A549 (cell line): ENCODE results near the gene TUFM. TPM values are rescaled to one million over a fixed set of nuclear protein-coding genes. Genes with fewer than 3 reads are reported as not detected.

Experiments used
- ATAC-seq, 2 experiments: fragments of 200-7000 bp in 1 of 2; fragments of >200 bp in 1 of 2; cut with Nextera tagmentation in 1 of 2; cut with Tn5 transposase in 1 of 2; 3 replicates each; pipeline versions ENCODE4 v1.8.0 to v1.9.1; 2018 to 2020; ENCODE audit warnings: mild to moderate bottlenecking in 1 of 2, moderate library complexity in 1 of 2
- CTCF ChIA-PET: fragments of 300-600 bp; sonication (Branson Sonifier 250); formaldehyde crosslinking; extraction: SDS; loops from one replicate; lab custom pipeline; 2021; ENCODE audit warnings: antibody characterized with exemption, inconsistent platforms; lab: Yijun Ruan, JAX
- POLR2A ChIA-PET: fragments of 350-600 bp; formaldehyde crosslinking; extraction: SDS; loops from one replicate; lab custom pipeline; 2021; ENCODE audit warnings: antibody characterized with exemption, inconsistent platforms; lab: Yijun Ruan, JAX
- DNase-seq, 2 experiments: peaks; one replicate each; pipeline versions ENCODE4 v3.0.0 to v3.0.0-alpha.2; 2011 to 2016; ENCODE audit warnings: low read depth in 1 of 2, low spot score in 1 of 2
- FAIRE-seq: peaks from 2 replicates; lab custom pipeline; 2011; peaks lifted over from hg19 to GRCh38; lab: Jason Lieb, UNC
- H3K27ac ChIP-seq, 2 experiments: fragments of >200 bp; sonication (Bioruptor Twin); formaldehyde crosslinking; 3 replicates each; pipeline ENCODE4 v1.5.1; 2016 to 2017
- H3K4me1 ChIP-seq: fragments of >200 bp; sonication (Bioruptor Twin); formaldehyde crosslinking; 3 replicates; pipeline ENCODE4 v1.6.1; 2016
- H3K4me2 ChIP-seq: fragments of >200 bp; sonication (Bioruptor Twin); formaldehyde crosslinking; 3 replicates; pipeline ENCODE4 v1.6.1; 2016
- H3K4me3 ChIP-seq: fragments of >200 bp; sonication (Bioruptor Twin); formaldehyde crosslinking; 3 replicates; pipeline ENCODE4 v1.5.1; 2016
- H3K9me3 ChIP-seq: fragments of >200 bp; sonication (Bioruptor Twin); formaldehyde crosslinking; 3 replicates; pipeline ENCODE4 v1.6.1; 2016
- BCL3 ChIP-seq: fragments of >200 bp; sonication (Bioruptor Twin); formaldehyde crosslinking; IDR thresholded peaks from 3 replicates; pipeline ENCODE4 v1.6.1; 2016
- CBX2 ChIP-seq: fragments of 200-600 bp; sonication (generic); IDR thresholded peaks from 2 replicates; pipeline ENCODE4 v1.6.1; 2016; ENCODE audit warnings: low read depth, mild to moderate bottlenecking, borderline replicate concordance
- CEBPB ChIP-seq, 2 experiments: fragments of >200 bp in 1 of 2; sonication (Bioruptor Twin) in 1 of 2; formaldehyde crosslinking in 1 of 2; IDR thresholded peaks; 2 replicates each; pipeline ENCODE4 v1.6.1; 2012 to 2016
- CHD4 ChIP-seq: fragments of 200-600 bp; sonication (generic); IDR thresholded peaks from 2 replicates; pipeline ENCODE4 v1.6.1; 2016; ENCODE audit warnings: antibody characterized with exemption, mild to moderate bottlenecking, borderline replicate concordance
- EHF ChIP-seq: fragments of 250-450 bp; sonication (Bioruptor Pico); IDR thresholded peaks from 2 replicates; pipeline ENCODE4 v1.5.0; 2020; ENCODE audit warnings: mild to moderate bottlenecking
- EHMT2 ChIP-seq: fragments of 200-600 bp; sonication (generic); IDR thresholded peaks from 2 replicates; pipeline ENCODE4 v1.6.1; 2016; ENCODE audit warnings: antibody characterized with exemption, low read depth, mild to moderate bottlenecking, moderate library complexity
- ELK1 ChIP-seq: fragments of 150-350 bp; IDR thresholded peaks from 2 replicates; pipeline ENCODE4 v1.6.1; 2014; ENCODE audit warnings: low read depth, mild to moderate bottlenecking, low read length
- GATA3 ChIP-seq: IDR thresholded peaks from 2 replicates; pipeline ENCODE4 v1.6.1; 2012; ENCODE audit warnings: borderline replicate concordance
- HOXA7 ChIP-seq: fragments of 250-450 bp; sonication (Bioruptor Pico); IDR thresholded peaks from 2 replicates; pipeline ENCODE4 v1.5.0; 2020; ENCODE audit warnings: mild to moderate bottlenecking, moderate library complexity
- JUN ChIP-seq, 2 experiments: fragments of >200 bp; sonication (Bioruptor Twin); formaldehyde crosslinking; IDR thresholded peaks; 2 replicates in 1 of 2; 3 replicates in 1 of 2; pipeline ENCODE4 v1.6.1; 2016 to 2017
- JUNB ChIP-seq: fragments of >200 bp; sonication (Bioruptor Twin); formaldehyde crosslinking; IDR thresholded peaks from 2 replicates; pipeline ENCODE4 v1.6.1; 2016
- KDM1A ChIP-seq: fragments of 200-600 bp; sonication (generic); IDR thresholded peaks from 2 replicates; pipeline ENCODE4 v1.6.1; 2016; ENCODE audit warnings: low read depth, mild to moderate bottlenecking
- KDM5A ChIP-seq: fragments of 200-600 bp; sonication (generic); IDR thresholded peaks from 2 replicates; pipeline ENCODE4 v1.6.1; 2016; ENCODE audit warnings: antibody characterized with exemption, mild to moderate bottlenecking
- MYC ChIP-seq: IDR thresholded peaks from 2 replicates; pipeline ENCODE4 v1.6.1; 2012; ENCODE audit warnings: mild to moderate bottlenecking, inconsistent platforms, low read length, improper control_type of control experiment, borderline replicate concordance
- NPAS2 ChIP-seq: fragments of 250-450 bp; sonication (Bioruptor Pico); IDR thresholded peaks from 2 replicates; pipeline ENCODE4 v1.8.0; 2022; ENCODE audit warnings: mild to moderate bottlenecking, moderate library complexity, borderline replicate concordance
- PBX3 ChIP-seq: IDR thresholded peaks from 2 replicates; pipeline ENCODE4 v1.6.1; 2012
- PHF8 ChIP-seq: fragments of 200-600 bp; sonication (generic); IDR thresholded peaks from 2 replicates; pipeline ENCODE4 v1.6.1; 2016; ENCODE audit warnings: low read depth, mild to moderate bottlenecking, antibody characterized with exemption, moderate library complexity, borderline replicate concordance
- TFCP2L1 ChIP-seq: fragments of 250-450 bp; sonication (Bioruptor Pico); IDR thresholded peaks from 2 replicates; pipeline ENCODE4 v1.5.0; 2021; ENCODE audit warnings: mild to moderate bottlenecking
- TP53 ChIP-seq: fragments of 250-450 bp; sonication (Bioruptor Pico); IDR thresholded peaks from 2 replicates; pipeline ENCODE4 v1.5.0; 2021; ENCODE audit warnings: mild to moderate bottlenecking, moderate library complexity
- ZNF302 ChIP-seq: fragments of 250-450 bp; sonication (Bioruptor Pico); IDR thresholded peaks from 2 replicates; pipeline ENCODE4 v1.9.0; 2021; ENCODE audit warnings: inconsistent platforms, mild to moderate bottlenecking, moderate library complexity
- WGBS: methylation state at CpG from one replicate; pipeline ENCODE4 v1.1.6; 2017; ENCODE audit errors: missing lambda C conversion rate; 5-methylcytosine and 5-hydroxymethylcytosine counted together
- polyA plus RNA-seq, 4 experiments: library from polyadenylated mRNA; depleted of rRNA in 3 of 4; stranded (reverse); fragments of >200 nt; fragmentation: RNase III in 1 of 4; extraction: RNeasy Plus Mini Kit Qiagen cat#74134 plus additional on column Dnase treatment in 1 of 4; gene quantifications; 2 replicates in 3 of 4; 3 replicates in 1 of 4; pipeline ENCODE4 v1.2.3, GENCODE V29; 2011 to 2017

TUFM gene
- polyA plus RNA-seq, 2 of the 4 experiments (the other 2 are of a cell fraction): 159 to 260 TPM

- POLR2A ChIA-PET: interaction anchor here (0.9 kb wide), 1 partner anchor 8 kb away, joined by 3 read pairs; the partner anchor contains the start of gene TUFM
- CTCF ChIA-PET: interaction anchor here (0.9 to 1.5 kb wide), 5 partner anchors 16 to 107 kb away, joined by 3 to 7 read pairs (median 4); partner anchors contain the start of genes ATXN2L and SH2B1
- 94% methylated on average over 1 of the region's 1 CpG for WGBS
Measured at GRCh38 chr16:28838558-28838918, 7.6 kb downstream of the TUFM start.

GRCh38 chr16:28837672-28838557 lies 8.2 kb downstream of the TUFM start:
- DNase-seq: no peak
- ChIA-PET CTCF (interaction anchor here (0.9 to 1.5 kb wide), 6 partner anchors 8 to 107 kb away, joined by 3 to 5 read pairs (median 4); partner anchors contain the start of genes ATXN2L, SH2B1 and TUFM), POLR2A (interaction anchor here (0.9 kb wide), 1 partner anchor 9 kb away, joined by 3 read pairs; the partner anchor contains the start of gene TUFM)
- TF ChIP-seq GATA3 (no peak), CHD4 (no peak), EHMT2 (no peak), JUNB (no peak), HOXA7 (CRISPR knock-in tag) (0 out of 2 replicates have a peak, but pooled peaks have one; percentile 26), MYC (no peak), TFCP2L1 (no peak)
- no peak for FAIRE-seq
- Histone ChIP-seq H3K27ac (no peak overlapping the region), H3K4me2 (no peak overlapping the region), H3K4me1 (peaks cover 5% of the 10 kb centered on the region; the same call in 1 of the 3 replicates), H3K4me3 (no peak overlapping the region), H3K9me3 (no peaks in the 10 kb centered on the region)
- 94% methylated on average over 7 of the region's 7 CpGs for WGBS
- ATAC-seq: no peak

More at GRCh38 chr16:28838558-28838918, 7.6 kb downstream of the TUFM start:
- TF ChIP-seq CBX2: no peak
- TF ChIP-seq TFCP2L1: no peak
- TF ChIP-seq JUNB: no peak
- no peak for TF ChIP-seq ZNF302 (CRISPR knock-in tag)
- no peak for TF ChIP-seq NPAS2
- TF ChIP-seq JUN (IDR thresholded peaks at IDR 0.05): no peak
- no peak for TF ChIP-seq PBX3
- no peak for TF ChIP-seq TP53
- no peak for TF ChIP-seq KDM1A
- no peak for TF ChIP-seq CEBPB (IDR thresholded peaks at IDR 0.05)
- TF ChIP-seq ELK1: no peak
- TF ChIP-seq BCL3: no peak
- TF ChIP-seq KDM5A: no peak
- TF ChIP-seq PHF8: no peak
- TF ChIP-seq EHF (CRISPR knock-in tag): no peak
- ATAC-seq (no peak), FAIRE-seq (no peak), DNase-seq (no peak)
- H3K4me3 ChIP-seq: no peak overlapping the region
- no peaks in the 10 kb centered on the region for H3K4me1 ChIP-seq
- H3K9me3 ChIP-seq: no peaks in the 10 kb centered on the region
- no peak overlapping the region for H3K27ac ChIP-seq
- no peak overlapping the region for H3K4me2 ChIP-seq
